DMS 273 treated with DMSO at 0.1 percent for 48 hours (cell line): Measurements from ENCODE around the gene RAPSN.

Source experiments
- DNase-seq: peaks from one replicate; lab custom pipeline; 2025; lab: John Stamatoyannopoulos, UW

Gene RAPSN

DNA sequence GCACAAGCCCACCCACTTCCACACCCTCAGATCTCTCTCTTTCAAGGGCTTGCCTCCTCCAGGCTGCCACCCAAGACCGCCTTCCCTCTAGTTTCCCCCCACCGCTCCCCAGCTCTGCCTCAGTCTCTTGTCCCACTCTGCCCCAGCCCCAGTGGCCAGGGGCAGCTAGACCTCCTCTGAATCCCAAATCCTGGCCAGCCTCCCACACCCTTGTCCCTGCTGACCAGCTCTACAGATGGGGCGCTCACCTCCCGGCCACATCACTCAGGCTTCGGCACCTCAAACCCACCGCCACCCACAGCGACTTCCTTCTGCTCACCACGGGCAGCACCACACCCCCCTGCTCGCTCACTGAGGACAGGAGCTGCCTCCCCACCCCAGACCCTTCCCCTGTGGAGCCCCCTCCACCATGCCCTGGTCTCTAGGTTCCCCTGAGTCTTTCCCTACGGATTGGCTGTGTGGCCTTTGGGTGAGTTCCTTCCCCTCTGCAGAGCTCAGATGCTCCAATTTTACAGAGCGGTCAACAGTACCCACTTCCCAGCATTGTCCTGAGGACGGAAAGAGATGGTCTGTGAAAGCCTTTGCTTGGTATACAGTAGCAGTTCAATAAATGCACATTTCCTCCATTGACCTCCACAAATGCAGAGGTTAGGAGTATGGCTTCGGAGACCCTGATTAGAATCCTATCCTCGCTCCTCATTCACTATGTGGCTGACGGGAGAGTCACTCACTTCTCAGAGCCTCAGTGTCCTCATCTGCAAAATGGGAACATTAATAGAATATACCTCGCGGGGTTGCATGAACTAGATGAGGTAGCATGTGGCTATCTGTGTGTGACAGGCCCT lies 59.1 kb downstream of the RAPSN start:
- DNase-seq, result no peak

DNA sequence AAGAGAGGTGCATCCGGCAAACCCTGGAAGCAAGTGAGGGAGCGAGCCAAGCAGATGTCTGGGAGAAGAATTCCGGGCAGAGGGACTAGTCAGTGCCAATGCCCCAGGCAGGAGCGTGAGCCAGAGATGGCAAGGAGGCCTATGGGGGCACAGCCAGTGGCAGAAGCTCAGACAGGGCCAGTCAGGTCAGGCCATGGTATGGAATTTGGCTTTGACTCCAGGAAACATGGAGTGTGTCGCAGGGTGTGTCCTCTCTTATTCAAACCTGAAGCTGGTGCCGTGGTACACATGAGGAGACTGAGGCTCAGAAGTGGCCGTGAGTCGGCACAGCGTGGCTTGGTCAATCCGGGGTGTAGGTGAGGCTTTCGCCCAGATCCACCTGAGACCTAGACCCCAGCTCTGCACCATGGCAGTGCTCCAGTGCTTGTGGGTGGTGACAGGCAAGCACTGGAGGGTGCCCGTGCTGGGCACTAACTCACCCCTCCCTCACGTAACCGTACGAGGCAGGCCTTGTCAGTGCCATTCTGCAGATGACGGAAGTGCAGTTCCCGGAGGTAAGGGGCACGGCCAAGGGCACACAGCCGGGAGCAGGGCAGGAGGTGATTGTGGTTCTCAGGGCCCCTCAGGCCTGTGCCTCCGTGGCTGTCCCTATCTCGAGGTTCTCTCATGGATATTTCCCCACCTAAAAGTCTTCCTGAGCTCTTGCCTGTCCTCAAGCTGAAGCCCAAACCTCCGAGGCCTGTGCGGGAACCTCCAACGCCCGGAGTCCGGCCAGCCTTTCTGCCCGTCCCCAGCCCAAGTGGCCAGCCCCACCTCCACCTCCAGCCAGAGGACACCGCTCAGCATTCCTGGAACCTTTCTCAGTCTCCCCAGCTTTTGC lies 60.0 kb downstream of the RAPSN start:
- DNase-seq, result no peak

DNA sequence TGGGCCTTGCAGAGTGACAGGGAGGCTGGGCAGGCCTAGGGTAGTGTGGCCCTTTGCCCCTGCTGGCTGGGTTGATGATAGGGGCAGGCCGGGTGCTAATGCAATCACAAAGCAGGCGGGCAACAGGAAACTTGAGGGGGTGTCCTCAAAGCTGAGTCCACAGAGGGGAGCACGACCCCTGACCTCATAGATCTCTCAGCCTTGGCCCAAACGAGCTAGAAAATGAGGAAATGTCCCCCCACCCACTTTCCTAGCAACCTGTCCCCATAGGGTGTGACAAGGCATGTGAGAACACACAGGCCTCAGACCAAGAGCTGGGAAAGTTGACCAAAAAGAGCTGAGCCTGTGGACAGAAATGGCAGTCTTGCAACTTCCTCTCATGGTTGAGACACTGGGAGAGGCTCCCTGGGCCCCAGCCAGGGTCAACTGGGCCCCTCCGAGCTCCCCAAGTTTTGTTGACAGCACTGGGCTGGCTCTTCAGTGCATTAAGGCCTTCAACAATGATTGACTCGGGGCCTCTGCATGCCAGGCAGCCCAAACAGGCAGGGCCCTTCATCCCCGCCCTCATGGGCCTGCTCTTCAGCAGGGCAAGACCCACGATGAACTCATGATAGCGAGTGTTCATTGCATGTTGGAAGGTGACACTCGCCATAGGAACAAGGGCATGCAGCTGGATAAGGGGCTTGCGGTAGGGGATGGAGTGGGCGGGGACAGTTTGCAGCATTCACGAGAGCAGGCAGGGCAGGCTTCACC lies 60.8 kb downstream of the RAPSN start:
- no peak for DNase-seq
